OCI-LY7 (cell line): ENCODE results near the gene WDFY2.

Source experiments
- CTCF ChIP-seq: fragments of 200-600 bp; sonication (generic); conservative IDR thresholded peaks from 2 replicates; pipeline ENCODE4 v1.5.1; 2014; ENCODE audit warnings: mild to moderate bottlenecking, antibody characterized with exemption, low read length, moderate library complexity, mixed read lengths
- EZH2phosphoT487 ChIP-seq: fragments of 200-600 bp; sonication (generic); IDR thresholded peaks from 2 replicates; pipeline ENCODE4 v1.6.1; 2018; ENCODE audit warnings: low read depth, borderline replicate concordance, mild to moderate bottlenecking, mixed run types, antibody characterized with exemption, low read length, moderate library complexity, mixed read lengths

DNA sequence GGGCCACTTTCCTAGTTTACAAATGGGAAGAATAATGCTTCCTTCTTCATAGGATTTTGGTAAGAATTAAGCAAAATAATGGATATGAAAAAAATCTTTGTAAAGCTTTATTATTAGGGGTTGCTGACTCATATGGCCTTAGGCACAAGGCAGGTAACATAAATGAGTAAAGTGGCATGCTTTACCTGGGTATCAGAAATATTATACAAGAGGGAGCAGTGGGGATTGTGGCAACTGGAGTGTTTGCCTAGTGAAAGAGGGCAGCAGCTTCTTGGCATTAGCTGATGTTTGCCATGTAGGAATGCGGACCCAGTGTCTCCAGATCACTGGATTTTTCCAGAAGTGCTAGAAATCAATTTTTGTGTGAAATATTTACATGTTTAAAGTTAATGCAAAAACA is 19.5 kb downstream of the WDFY2 start:
- TF ChIP-seq CTCF (no peak), EZH2phosphoT487 (no peak)
